ENCODE measurements around the gene PFN2.
"Not testable (repeated sequence)": the region's sequence is repeated elsewhere in the genome, so short reads cannot be mapped to it uniquely, and the experiment has no call there.

Gene PFN2

GRCh38 chr3:149968216-149968615 lies 2.5 kb downstream of the PFN2 start:
- DNase-seq (ENCODE audit: low read depth in 2 of 2), result no peak

GRCh38 chr3:149967086-149967685 lies 3.5 kb downstream of the PFN2 start:
- DNase-seq (ENCODE audit: low read depth in 2 of 2), result no peak

GRCh38 chr3:149965278-149965677 lies 5.4 kb downstream of the PFN2 start:
- no peak for DNase-seq (ENCODE audit: low read depth in 2 of 2)

- no peak for DNase-seq (ENCODE audit: low read depth in 2 of 2)
These were observed 6.4 kb downstream of the PFN2 start for GRCh38 chr3:149964291-149964690.

- no peak for DNase-seq (ENCODE audit: low read depth in 2 of 2)
These were observed 7.2 kb downstream of the PFN2 start for GRCh38 chr3:149963485-149963884.

GRCh38 chr3:149959443-149959842 lies 11.3 kb downstream of the PFN2 start:
- no peak for DNase-seq (ENCODE audit: low read depth in 2 of 2)

DNA sequence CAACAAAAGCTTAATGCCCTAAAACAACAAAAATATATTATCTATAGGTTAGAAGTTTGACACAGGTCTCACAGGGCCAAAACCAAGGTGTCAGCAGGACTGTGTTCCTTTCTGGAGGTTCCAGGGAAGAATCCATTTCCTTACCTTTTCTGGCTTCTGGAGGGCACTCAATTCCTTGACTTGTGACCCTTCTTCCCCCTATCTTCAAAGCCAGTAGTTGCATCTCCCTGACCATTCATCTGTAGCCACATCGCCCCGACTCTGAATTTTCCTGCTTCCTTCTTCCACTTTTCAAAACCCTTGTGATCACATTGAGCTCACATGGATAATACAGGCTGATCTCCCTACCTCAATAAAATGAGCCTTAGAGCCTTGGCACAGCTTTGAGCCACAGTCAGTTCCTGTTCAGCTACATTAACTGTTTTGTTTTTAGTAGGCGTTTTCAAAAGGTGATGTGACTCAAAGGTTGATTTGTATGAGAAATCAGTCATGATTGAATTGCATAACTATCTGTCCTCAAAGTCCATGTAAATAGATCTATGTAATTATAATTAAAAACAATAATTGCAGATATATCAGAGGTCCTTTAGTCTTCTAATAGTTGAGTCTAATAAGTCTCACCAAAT lies 12.4 kb downstream of the PFN2 start:
- DNase-seq (ENCODE audit: low read depth in 2 of 2), result no peak

GRCh38 chr3:149957361-149958125 lies 13.2 kb downstream of the PFN2 start:
- no peak for DNase-seq (ENCODE audit: low read depth in 2 of 2)

DNA sequence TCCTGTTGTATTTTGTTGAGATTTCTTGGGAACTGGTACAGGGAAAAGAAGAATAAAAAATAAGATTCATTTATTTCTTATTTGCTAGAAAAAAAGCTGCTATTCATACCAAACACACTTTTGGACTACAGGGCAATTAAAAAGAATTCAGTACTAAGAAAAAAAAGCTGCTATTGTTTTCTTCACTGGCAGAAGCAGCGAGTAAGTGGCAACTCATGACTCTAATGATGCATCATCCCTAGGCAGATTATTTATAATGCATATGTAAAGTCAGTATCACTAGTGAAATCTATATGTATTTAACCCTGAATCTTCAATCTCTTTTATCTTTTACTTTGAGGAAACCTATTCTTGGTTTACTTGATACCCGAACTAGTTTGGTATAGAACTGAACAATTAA lies 15.2 kb downstream of the PFN2 start:
- no peak for DNase-seq (ENCODE audit: low read depth in 2 of 2)

GRCh38 chr3:149954812-149955211 lies 15.9 kb downstream of the PFN2 start:
- DNase-seq (ENCODE audit: low read depth in 2 of 2), result peak; percentile 61 to 63

DNA sequence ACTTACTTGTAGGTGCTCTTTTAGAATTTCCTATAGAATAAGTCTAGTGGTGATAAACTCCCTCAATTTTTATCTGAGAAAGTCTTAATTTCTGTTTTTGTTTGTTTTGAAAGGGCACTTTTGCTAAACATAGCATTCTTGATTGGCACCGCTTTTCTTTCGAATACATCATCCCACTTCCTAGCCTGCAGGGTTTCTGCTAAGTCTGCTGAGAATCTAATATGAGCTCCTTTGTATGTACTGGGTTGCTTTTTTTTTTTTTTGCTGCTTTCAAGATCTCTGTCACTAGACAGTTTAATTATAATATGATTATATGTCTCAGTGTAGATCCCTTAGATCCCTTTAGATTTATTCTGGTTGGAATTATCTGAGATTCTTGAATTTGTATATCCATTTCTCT lies 21.5 kb downstream of the PFN2 start:
- DNase-seq (ENCODE audit: low read depth in 2 of 2), result no peak

DNA sequence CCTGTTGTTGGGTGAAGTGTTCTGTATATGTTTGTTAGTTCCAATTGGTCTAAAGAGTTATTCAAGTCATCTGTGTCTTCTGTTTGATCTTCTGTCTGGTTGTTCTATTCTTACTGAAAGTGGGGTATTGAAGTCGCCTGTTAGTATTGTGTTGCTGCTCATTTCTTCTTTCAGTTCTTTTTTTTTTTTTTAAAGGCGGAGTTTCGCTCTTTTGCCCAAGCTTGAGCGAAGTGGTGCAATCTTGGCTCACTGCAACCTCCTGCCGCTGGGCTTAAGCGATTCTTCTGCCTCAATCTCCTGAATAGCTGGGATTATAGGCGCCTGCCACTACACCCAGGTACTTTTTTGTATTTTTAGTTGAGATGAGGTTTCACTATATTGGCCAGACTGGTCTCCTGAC lies 23.5 kb downstream of the PFN2 start:
- DNase-seq (ENCODE audit: low read depth in 2 of 2), result no peak

DNA sequence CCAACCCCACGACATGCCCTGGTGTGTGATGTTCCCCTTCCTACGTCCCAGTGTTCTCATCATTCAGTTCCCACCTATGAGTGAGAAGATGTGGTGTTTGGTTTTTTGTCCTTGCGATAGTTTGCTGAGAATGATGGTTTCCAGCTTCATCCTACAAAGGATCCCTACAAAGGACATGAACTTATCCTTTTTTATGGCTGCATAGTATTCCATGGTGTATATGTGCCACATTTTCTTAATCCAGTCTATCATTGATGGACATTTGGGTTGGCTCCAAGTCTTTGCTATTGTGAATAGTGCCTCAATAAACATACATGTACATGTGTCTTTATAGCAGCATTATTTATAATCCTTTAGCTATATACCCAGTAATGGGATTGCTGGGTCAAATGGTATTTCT lies 26.7 kb downstream of the PFN2 start:
- not testable (repeated sequence) for DNase-seq (ENCODE audit: low read depth in 2 of 2)

- no peak for DNase-seq (ENCODE audit: low read depth in 2 of 2)
These were observed 28.3 kb downstream of the PFN2 start for GRCh38 chr3:149942409-149942808.

DNA sequence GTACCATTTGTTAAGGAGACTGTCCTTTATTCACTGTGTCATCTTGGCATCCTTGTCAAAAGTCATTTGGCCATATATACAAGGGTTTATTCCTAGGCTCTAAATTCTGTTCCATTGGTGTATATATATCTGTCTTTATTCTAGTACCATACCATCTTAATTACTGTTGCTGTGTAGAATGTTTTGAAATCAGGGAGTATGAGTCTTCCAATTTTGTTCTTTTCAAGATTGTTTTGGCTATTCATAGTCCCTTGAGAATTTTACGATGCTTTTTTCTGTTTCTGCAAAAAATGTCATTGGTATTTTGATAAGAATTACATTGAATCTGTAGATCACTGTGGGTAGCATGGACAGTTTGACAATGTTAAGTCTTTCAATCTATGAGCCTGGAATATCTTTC lies 28.7 kb downstream of the PFN2 start:
- no peak for DNase-seq (ENCODE audit: low read depth in 2 of 2)

DNA sequence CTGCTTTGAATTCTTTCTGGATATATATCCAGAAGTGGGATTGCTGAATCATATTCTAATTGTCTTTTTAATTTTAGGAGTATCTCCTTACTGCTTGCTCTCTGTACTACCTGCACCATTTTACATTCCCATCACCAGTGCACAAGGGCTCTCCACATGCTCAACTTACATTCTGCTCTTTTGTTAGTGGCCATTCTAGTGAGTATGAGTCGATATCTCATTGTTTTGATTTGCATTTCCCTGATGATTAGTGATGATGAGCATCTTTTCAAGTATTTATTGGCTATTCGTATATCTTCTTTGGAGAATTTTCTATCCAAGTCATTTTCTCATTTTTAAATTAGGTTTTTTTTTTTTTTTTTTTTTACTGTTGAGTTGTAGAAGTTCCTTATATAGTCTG lies 29.5 kb downstream of the PFN2 start:
- no peak for DNase-seq (ENCODE audit: low read depth in 2 of 2)

DNA sequence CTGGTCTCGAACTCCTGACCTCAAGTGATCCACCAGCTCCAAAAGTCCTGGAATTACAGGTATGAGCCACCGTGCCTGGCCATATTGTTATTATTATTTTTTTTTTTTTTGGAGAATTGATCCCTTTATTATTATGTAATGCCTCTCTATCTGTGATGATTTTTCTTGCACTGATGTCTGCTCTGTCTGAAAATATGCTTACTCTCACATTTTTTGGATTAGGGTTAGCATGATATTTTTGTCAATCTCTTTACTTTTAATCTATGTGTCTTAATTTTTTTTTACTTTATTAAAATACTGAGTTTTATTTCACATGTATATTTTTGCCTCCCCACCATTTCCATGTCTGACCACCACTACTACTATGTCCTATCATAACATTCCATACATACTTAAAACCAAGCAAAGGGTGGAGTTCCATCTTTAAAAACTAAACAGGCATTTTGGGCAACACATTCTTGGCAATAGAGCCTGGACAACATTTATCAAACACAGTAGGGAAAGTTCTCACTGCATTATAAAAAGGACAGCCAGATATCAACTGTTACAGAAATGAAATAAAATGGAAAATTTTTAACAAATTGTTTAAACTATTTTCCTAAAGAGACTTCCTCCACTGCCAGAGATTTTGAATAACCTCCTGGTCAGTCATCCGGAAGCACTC lies 32.2 kb downstream of the PFN2 start:
- not testable (repeated sequence) for DNase-seq (ENCODE audit: low read depth in 2 of 2)

DNA sequence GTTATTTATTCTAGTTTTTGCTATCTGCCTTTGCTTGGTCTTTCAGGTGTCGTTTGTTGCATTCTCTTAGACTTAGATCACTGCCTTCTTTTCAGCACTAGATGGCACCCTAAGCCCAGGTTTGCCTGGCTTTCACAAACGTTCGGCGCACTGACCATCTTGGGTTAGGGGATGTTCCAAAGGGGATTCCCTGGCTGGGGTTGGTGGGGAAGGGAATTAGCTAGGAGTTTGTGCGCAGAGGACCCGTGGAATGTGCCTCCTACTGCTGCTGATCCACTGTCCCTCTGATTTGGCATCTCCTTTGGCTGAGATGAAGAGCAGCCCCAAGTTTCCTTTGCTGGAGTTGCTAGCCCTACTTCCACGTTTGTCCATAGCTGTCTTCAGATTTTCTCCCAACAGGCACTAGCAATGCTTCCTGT lies 33.9 kb downstream of the PFN2 start:
- DNase-seq (ENCODE audit: low read depth in 2 of 2), result peak; percentile 36 to 37

GRCh38 chr3:149934524-149934923 lies 36.2 kb downstream of the PFN2 start:
- DNase-seq (ENCODE audit: low read depth in 2 of 2), result peak in 1 of 2 experiments; percentile 36

DNA sequence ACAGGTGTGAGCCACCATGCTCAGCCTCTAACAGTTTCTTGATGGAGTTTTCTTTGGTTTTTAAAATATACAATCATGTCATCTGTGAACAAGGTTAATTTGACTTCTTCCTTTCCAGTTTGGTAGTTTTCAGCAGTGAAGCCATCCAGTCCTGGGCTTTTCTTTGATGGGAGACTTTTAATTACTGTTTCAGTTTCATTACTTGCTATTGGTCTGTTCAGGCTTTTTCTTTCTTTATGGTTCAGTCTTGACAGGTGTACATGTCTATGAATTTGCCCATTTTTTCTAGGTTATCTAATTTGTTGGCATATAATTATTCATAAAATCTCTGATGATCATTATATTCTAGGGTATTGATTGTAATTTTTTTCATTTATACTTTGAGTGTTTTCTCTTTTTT lies 36.8 kb downstream of the PFN2 start:
- no peak for DNase-seq (ENCODE audit: low read depth in 2 of 2)

GRCh38 chr3:149933008-149933407 lies 37.7 kb downstream of the PFN2 start:
- DNase-seq (ENCODE audit: low read depth in 2 of 2), result no peak

GRCh38 chr3:149920119-149920518 lies 50.6 kb downstream of the PFN2 start:
- DNase-seq (ENCODE audit: low read depth in 2 of 2), result no peak

GRCh38 chr3:149919509-149919908 lies 51.2 kb downstream of the PFN2 start:
- no peak for DNase-seq (ENCODE audit: low read depth in 2 of 2)
